Parathyroid adenoma (tissue), 2 donors: ENCODE results near the gene DNAJC1.

Experiments
- H2AFZ ChIP-seq: fragments of 300-600 bp; sonication (generic); one replicate; pipeline ENCODE4 v1.7.0; 2017; ENCODE audit warnings: antibody characterized with exemption, mild to moderate bottlenecking
- H3K27ac ChIP-seq: fragments of 300-600 bp; sonication (generic); one replicate; pipeline ENCODE4 v1.7.0; 2017
- H3K27me3 ChIP-seq: fragments of 300-600 bp; sonication (generic); one replicate; pipeline ENCODE4 v1.7.0; 2017; ENCODE audit warnings: low read length; ENCODE audit not compliant: control insufficient read depth, insufficient read depth
- H3K36me3 ChIP-seq: fragments of 300-600 bp; sonication (generic); one replicate; pipeline ENCODE4 v1.7.0; 2017; ENCODE audit warnings: low read length; ENCODE audit not compliant: control insufficient read depth, insufficient read depth
- H3K4me1 ChIP-seq: fragments of 300-600 bp; sonication (generic); one replicate; pipeline ENCODE4 v1.7.0; 2017; ENCODE audit warnings: control low read depth
- H3K4me2 ChIP-seq: fragments of 300-600 bp; sonication (generic); one replicate; pipeline ENCODE4 v1.7.0; 2017; ENCODE audit warnings: low read length
- H3K4me3 ChIP-seq: fragments of 300-600 bp; sonication (generic); one replicate; pipeline ENCODE4 v1.7.0; 2017; ENCODE audit warnings: low read depth, low read length
- H3K79me2 ChIP-seq: fragments of 300-600 bp; sonication (generic); one replicate; pipeline ENCODE4 v1.7.0; 2017; ENCODE audit warnings: control low read depth
- H3K9ac ChIP-seq: fragments of 300-600 bp; sonication (generic); one replicate; pipeline ENCODE4 v1.7.0; 2017; ENCODE audit warnings: mild to moderate bottlenecking
- H3K9me3 ChIP-seq: fragments of 300-600 bp; sonication (generic); one replicate; pipeline ENCODE4 v1.7.0; 2017; ENCODE audit warnings: low read length; ENCODE audit not compliant: control insufficient read depth
- TF ChIP-seq, protein P1 (sequence below): fragments of 300-600 bp; sonication (generic); IDR thresholded peaks from one replicate; pipeline ENCODE4 v1.7.0; 2017; ENCODE audit warnings: antibody characterized with exemption, mild to moderate bottlenecking
- donor health status: primary hyperparathyroidism.

DNAJC1 gene

DNA sequence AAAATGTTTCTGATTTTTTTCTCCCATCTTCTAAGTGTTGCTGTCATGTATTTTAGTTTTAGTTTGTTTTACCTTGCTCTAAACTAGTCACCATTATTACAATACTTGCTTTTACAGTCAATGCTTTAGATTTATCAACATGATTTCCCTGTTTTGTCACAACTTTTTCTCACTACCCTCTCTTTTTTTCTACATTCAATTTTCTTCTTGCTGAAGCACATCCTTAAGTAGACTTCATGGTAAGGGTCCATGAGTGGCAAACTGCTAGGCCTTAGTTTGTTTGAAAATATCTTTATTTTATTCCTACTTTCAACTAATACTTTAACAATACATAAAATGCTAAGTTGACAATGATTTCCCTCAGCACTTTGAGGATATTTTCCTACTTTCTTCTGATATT lies 173.5 kb downstream of the DNAJC1 start:
- H3K36me3 ChIP-seq: no peaks in the 10 kb centered on the region
- no peak overlapping the region for H2AFZ ChIP-seq
- no peaks in the 10 kb centered on the region for H3K9me3 ChIP-seq
- no peak overlapping the region for H3K27ac ChIP-seq
- TF ChIP-seq, protein P1, sequence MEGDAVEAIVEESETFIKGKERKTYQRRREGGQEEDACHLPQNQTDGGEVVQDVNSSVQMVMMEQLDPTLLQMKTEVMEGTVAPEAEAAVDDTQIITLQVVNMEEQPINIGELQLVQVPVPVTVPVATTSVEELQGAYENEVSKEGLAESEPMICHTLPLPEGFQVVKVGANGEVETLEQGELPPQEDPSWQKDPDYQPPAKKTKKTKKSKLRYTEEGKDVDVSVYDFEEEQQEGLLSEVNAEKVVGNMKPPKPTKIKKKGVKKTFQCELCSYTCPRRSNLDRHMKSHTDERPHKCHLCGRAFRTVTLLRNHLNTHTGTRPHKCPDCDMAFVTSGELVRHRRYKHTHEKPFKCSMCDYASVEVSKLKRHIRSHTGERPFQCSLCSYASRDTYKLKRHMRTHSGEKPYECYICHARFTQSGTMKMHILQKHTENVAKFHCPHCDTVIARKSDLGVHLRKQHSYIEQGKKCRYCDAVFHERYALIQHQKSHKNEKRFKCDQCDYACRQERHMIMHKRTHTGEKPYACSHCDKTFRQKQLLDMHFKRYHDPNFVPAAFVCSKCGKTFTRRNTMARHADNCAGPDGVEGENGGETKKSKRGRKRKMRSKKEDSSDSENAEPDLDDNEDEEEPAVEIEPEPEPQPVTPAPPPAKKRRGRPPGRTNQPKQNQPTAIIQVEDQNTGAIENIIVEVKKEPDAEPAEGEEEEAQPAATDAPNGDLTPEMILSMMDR: no peak
- no peak overlapping the region for H3K4me3 ChIP-seq
- no peaks in the 10 kb centered on the region for H3K27me3 ChIP-seq
- H3K4me1 ChIP-seq: no peaks in the 10 kb centered on the region
- no peak overlapping the region for H3K4me2 ChIP-seq
- no peaks in the 10 kb centered on the region for H3K79me2 ChIP-seq
- H3K9ac ChIP-seq: no peak overlapping the region

DNA sequence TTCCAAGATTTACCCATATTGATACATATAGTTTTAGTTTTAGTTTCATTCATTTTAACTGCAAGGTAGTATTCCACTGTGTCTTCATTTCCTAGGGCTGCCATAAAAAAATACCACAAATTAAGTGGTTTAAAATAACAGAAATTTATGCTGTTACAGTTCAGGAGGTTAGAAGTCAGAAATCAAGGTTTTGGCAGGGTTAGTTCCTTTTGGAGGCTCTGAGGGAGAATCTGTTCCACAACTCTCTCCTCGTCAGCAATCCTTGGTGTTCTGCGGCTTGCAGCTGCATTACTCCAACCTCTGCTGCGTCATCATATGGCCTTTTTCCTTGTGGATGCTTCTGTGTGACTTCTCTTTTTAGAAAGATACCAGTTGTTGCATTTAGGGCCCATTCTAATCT lies 176.2 kb downstream of the DNAJC1 start:
- Histone ChIP-seq H3K27ac (no peak overlapping the region), H3K9me3 (no peaks in the 10 kb centered on the region), H3K27me3 (no peaks in the 10 kb centered on the region), H3K9ac (no peak overlapping the region), H3K4me1 (no peaks in the 10 kb centered on the region), H3K4me2 (no peak overlapping the region), H2AFZ (no peak overlapping the region), H3K4me3 (no peak overlapping the region), H3K79me2 (no peaks in the 10 kb centered on the region), H3K36me3 (no peaks in the 10 kb centered on the region)
- TF ChIP-seq, protein P1: no peak

DNA sequence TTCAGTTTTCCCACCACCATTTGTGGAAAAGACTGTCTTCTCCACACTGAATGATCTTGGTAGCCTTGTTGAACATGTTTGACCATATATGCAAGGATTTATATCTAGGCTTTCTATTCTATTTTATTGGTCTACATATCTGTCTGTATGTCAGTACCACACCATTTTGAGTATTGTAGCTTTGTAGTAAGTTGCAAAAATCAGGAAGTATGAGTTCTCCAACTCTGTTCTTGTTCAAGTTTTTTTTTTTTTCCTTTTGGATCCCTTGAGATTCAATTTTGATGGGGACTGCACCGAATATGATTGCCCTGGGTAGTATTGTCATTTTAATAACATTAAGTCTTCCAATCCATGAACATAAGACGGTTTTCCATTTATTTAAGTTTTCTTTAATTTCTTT lies 176.8 kb downstream of the DNAJC1 start:
- no peaks in the 10 kb centered on the region for H3K79me2 ChIP-seq
- H3K4me3 ChIP-seq: no peak overlapping the region
- no peaks in the 10 kb centered on the region for H3K36me3 ChIP-seq
- no peak overlapping the region for H3K9ac ChIP-seq
- no peak overlapping the region for H2AFZ ChIP-seq
- H3K4me2 ChIP-seq: no peak overlapping the region
- no peaks in the 10 kb centered on the region for H3K4me1 ChIP-seq
- no peaks in the 10 kb centered on the region for H3K9me3 ChIP-seq
- no peaks in the 10 kb centered on the region for H3K27me3 ChIP-seq
- TF ChIP-seq, protein P1: no peak
- H3K27ac ChIP-seq: no peak overlapping the region

DNA sequence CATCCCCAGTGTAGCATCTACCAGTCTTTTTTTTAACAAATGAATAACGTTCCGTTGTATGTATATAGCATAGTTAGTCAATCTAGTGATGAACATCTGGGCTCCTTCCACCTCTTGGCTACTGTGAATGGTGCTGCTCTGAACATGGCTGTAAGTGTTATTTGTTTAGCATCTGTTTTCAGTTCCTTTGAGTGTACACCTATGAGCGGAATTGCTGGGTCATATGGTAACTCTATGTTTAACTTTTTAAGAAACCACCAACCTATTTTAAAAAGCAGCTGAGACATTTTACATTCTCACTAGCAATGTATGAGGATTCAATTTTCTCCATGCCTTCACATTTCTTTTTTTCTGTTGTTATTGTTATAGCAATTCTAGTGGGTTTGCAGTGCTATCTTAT lies 178.2 kb downstream of the DNAJC1 start:
- Histone ChIP-seq H3K9me3 (no peaks in the 10 kb centered on the region), H3K4me1 (no peaks in the 10 kb centered on the region), H3K4me3 (no peak overlapping the region), H3K4me2 (no peak overlapping the region), H3K27me3 (no peaks in the 10 kb centered on the region), H3K9ac (no peak overlapping the region), H3K79me2 (no peaks in the 10 kb centered on the region), H2AFZ (no peak overlapping the region), H3K27ac (no peak overlapping the region), H3K36me3 (no peaks in the 10 kb centered on the region)
- TF ChIP-seq, protein P1: no peak

DNA sequence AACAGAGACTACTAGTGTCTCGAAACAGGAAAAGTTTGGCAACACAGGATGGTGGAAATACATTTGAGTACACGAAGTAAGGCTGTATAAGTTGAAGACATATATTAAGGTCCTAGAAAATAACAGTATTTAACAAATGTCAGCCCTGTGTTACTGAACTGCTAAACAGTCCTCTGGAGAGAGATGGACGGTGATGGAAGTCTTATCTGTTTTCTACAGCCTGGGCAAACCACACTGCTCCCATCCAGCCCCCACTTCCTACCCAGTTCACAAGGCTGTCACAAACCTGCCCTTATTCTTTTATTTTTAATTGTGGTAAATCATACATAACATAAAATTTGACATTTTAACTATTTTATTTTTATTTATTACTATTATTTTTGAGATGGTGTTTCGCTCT lies 179.1 kb downstream of the DNAJC1 start:
- H3K4me3 ChIP-seq: no peak overlapping the region
- no peak overlapping the region for H3K4me2 ChIP-seq
- H3K27me3 ChIP-seq: no peaks in the 10 kb centered on the region
- H3K9ac ChIP-seq: no peak overlapping the region
- H3K4me1 ChIP-seq: no peaks in the 10 kb centered on the region
- no peak overlapping the region for H3K27ac ChIP-seq
- no peak overlapping the region for H2AFZ ChIP-seq
- no peaks in the 10 kb centered on the region for H3K79me2 ChIP-seq
- H3K36me3 ChIP-seq: no peaks in the 10 kb centered on the region
- TF ChIP-seq, protein P1: no peak
- H3K9me3 ChIP-seq: no peaks in the 10 kb centered on the region
